ENCODE results near the gene MRGPRD. TPM values are rescaled to one million over a fixed set of nuclear protein-coding genes. Genes with fewer than 3 reads are reported as not detected.

MRGPRD gene
- total RNA-seq, 1 donor from 2014 or later, result not detected

GRCh38 chr11:68934321-68934645 is 46.5 kb downstream of the MRGPRD start:
- DNase-seq (ENCODE audit: low spot score), result no peak

GRCh38 chr11:68933605-68934320 is 47.0 kb downstream of the MRGPRD start:
- DNase-seq (ENCODE audit: low spot score) (no peak), ATAC-seq (no peak)

More at GRCh38 chr11:68934321-68934645, 46.5 kb downstream of the MRGPRD start:
- no peak for ATAC-seq

- no peak for ATAC-seq
- DNase-seq (ENCODE audit: low spot score), result no peak
Measured at GRCh38 chr11:68932933-68933577, 47.7 kb downstream of the MRGPRD start.

- no peak for DNase-seq (ENCODE audit: low spot score)
Measured at GRCh38 chr11:68932358-68932757, 48.4 kb downstream of the MRGPRD start.

GRCh38 chr11:68931911-68932310 is 48.9 kb downstream of the MRGPRD start:
- ATAC-seq (no peak), DNase-seq (ENCODE audit: low spot score) (no peak)

More at GRCh38 chr11:68932358-68932757, 48.4 kb downstream of the MRGPRD start:
- no peak for ATAC-seq

GRCh38 chr11:68930991-68931855 is 49.6 kb downstream of the MRGPRD start:
- no peak for DNase-seq (ENCODE audit: low spot score)
- no peak for ATAC-seq

Other genes starting within 250 kb of the MRGPRD start
- gene TESMIN, start 229.5 kb downstream of the MRGPRD start, total RNA-seq, result 0.70 TPM
- gene CPT1A, start 139.1 kb downstream of the MRGPRD start, total RNA-seq, result 56.6 TPM
- 23.4 TPM for gene MRPL21, start 77.2 kb downstream of the MRGPRD start, total RNA-seq
- gene IGHMBP2, start 77.1 kb downstream of the MRGPRD start, total RNA-seq, result 14.8 TPM
- gene MRGPRF, start 32.3 kb upstream of the MRGPRD start, total RNA-seq, result 3.4 TPM
- 35.0 TPM for gene TPCN2, start 67.9 kb upstream of the MRGPRD start, total RNA-seq
- gene SMIM38, start 174.9 kb upstream of the MRGPRD start, total RNA-seq, result not detected

All from left lobe of liver (tissue), 2 donors.